HG03342 (cell line): ENCODE data around the gene DGCR6L.

Experiments
- ATAC-seq: cut with Tn5 transposase; IDR thresholded peaks from one replicate; pipeline ENCODE4 v1.9.1; 2021; ENCODE audit warnings: mild to moderate bottlenecking, moderate library complexity; ENCODE audit not compliant: unreplicated experiment

Gene DGCR6L

GRCh38 chr22:20264614-20265452 lies 55.0 kb downstream of the DGCR6L start:
- ATAC-seq, result no peak
